ENCODE measurements around the gene IL15RA.
"Not testable (repeated sequence)": the region's sequence is repeated elsewhere in the genome, so short reads cannot be mapped to it uniquely, and the experiment has no call there.

Gene IL15RA

GRCh38 chr10:5921746-5922145 is 55.6 kb downstream of the IL15RA start:
- DNase-seq (ENCODE audit: low read depth) = no peak

- DNase-seq (ENCODE audit: low read depth) = no peak
Measured at GRCh38 chr10:5919568-5919967, 57.8 kb downstream of the IL15RA start.

GRCh38 chr10:5918763-5919162 is 58.6 kb downstream of the IL15RA start:
- DNase-seq (ENCODE audit: low read depth) = no peak

GRCh38 chr10:5917305-5917704 is 60.0 kb downstream of the IL15RA start:
- no peak for DNase-seq (ENCODE audit: low read depth)

GRCh38 chr10:5915451-5915850 is 61.9 kb downstream of the IL15RA start:
- no peak for DNase-seq (ENCODE audit: low read depth)

- DNase-seq (ENCODE audit: low read depth) = no peak
Measured at GRCh38 chr10:5913736-5914135, 63.6 kb downstream of the IL15RA start.

GRCh38 chr10:5911670-5912069 is 65.7 kb downstream of the IL15RA start:
- no peak for DNase-seq (ENCODE audit: low read depth)

GRCh38 chr10:5910323-5911100 is 66.8 kb downstream of the IL15RA start:
- DNase-seq (ENCODE audit: low read depth) = no peak

GRCh38 chr10:5908676-5909075 is 68.7 kb downstream of the IL15RA start:
- DNase-seq (ENCODE audit: low read depth) = not testable (repeated sequence)

- no peak for DNase-seq (ENCODE audit: low read depth)
Measured at GRCh38 chr10:5906651-5907050, 70.7 kb downstream of the IL15RA start.

- DNase-seq (ENCODE audit: low read depth) = no peak
Measured at GRCh38 chr10:5905854-5906507, 71.4 kb downstream of the IL15RA start.

- DNase-seq (ENCODE audit: low read depth) = no peak
Measured at GRCh38 chr10:5904227-5904626, 73.1 kb downstream of the IL15RA start.

GRCh38 chr10:5903563-5903962 is 73.8 kb downstream of the IL15RA start:
- no peak for DNase-seq (ENCODE audit: low read depth)

GRCh38 chr10:5902511-5903274 is 74.7 kb downstream of the IL15RA start:
- no peak for DNase-seq (ENCODE audit: low read depth)
